ENCODE measurements around the gene RNASE4. TPM values are rescaled to one million over a fixed set of nuclear protein-coding genes. Genes with fewer than 3 reads are reported as not detected.

Gene RNASE4
- total RNA-seq, 6 donors from 2014 or later = 14.7 to 108 (median 26.7) TPM

DNA sequence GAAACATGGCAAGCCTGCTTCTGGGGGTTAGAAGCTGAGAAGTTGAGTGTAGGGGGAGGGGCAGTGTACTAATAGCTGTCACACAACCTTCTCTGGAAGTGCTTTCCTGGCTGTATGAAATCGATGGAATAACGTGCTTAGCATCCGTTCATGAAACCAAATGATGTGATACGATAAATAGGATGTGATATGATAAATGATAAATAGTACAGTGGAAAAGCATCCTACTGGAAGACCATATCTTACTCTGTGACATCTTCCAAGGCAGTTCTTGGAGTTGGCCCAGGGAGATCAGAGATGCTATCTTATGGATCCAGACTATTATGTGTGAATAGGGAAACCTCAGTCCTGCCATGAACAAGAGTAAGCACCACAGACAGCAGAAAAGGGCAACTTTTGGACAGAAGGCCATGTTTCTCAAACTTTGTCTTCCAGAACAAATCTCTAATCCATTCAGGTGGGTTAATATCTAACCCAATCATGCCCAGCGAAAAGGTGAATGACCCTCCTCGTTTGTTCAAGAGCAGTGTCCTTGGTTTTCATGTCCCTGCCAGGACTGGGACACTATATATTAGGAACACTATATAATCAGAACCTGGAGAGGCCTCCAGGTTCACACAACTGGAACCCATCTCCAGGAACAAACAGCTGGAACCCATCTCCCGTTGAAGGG is 3.9 kb downstream of the RNASE4 start, which contains the start of gene ANG:
Gene ANG, plus strand, starts transcription at position 598 of the 673 bp plus-strand sequence. CDS start 4,801 bp downstream, outside the sequence.
- 75 to 80% methylated on average over 7 of the region's 7 CpGs for WGBS, 2 donors
- TF ChIP-seq EP300 (IDR thresholded peaks at IDR 0.05) (no peak), POLR2AphosphoS5 (IDR thresholded peaks at IDR 0.05) (no peak), POLR2A (IDR thresholded peaks at IDR 0.05) (no peak)
- TF ChIP-seq, protein P1, sequence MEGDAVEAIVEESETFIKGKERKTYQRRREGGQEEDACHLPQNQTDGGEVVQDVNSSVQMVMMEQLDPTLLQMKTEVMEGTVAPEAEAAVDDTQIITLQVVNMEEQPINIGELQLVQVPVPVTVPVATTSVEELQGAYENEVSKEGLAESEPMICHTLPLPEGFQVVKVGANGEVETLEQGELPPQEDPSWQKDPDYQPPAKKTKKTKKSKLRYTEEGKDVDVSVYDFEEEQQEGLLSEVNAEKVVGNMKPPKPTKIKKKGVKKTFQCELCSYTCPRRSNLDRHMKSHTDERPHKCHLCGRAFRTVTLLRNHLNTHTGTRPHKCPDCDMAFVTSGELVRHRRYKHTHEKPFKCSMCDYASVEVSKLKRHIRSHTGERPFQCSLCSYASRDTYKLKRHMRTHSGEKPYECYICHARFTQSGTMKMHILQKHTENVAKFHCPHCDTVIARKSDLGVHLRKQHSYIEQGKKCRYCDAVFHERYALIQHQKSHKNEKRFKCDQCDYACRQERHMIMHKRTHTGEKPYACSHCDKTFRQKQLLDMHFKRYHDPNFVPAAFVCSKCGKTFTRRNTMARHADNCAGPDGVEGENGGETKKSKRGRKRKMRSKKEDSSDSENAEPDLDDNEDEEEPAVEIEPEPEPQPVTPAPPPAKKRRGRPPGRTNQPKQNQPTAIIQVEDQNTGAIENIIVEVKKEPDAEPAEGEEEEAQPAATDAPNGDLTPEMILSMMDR (IDR thresholded peaks at IDR 0.05) = no peak
- H3K9me3 ChIP-seq = no peaks in the 10 kb centered on the region
- no peak within 1 kb of the TSS for H3K4me3 ChIP-seq
- ATAC-seq (ENCODE audit: low FRiP score in 2 of 2) = no peak
- H3K27ac ChIP-seq = no peak within 1 kb of the TSS
- DNase-seq = no peak
- H3K36me3 ChIP-seq = no peaks in the 10 kb centered on the region
- peaks cover 17 to 34% (median 27%) of the 10 kb centered on the region in 4 donors for H3K4me1 ChIP-seq
- H3K27me3 ChIP-seq = no peaks in the 10 kb centered on the region

DNA sequence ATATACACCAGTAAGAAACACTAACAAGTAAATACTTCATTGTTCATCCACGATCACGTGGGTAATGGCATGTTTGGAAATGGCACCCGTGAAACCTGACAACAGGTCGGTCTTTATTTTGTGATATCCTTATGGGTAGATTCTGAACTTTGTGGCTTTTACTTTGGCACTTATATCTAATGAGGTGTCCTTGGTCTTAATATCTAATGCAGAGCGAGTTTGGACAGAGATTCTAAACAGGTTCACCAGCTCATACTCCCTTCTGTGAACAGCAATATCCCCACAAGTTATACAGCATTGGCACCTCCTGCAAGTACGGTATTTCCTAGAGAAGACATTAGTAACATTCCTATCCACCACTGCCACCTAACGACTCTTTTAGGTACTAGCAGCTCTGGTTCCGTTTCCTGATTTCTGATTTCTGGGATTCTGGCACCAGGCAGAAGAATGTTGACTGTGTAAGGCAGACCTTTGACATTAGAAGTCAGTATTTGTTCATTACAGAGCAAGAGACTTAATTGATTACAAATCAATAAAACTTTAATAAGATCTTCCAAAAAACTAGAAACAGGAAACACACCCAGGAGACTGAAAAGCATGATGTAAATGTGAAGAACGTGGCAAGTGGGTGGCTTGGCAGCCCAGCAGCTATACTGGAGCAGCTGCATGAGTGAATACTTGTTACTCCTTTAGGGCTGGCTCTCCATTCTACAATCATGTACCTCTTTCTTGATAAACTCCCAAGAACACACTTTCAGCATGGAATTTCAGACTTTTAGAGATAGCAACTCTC is 6.7 kb downstream of the RNASE4 start:
- H3K4me3 ChIP-seq = no peak overlapping the region
- no peaks in the 10 kb centered on the region for H3K27me3 ChIP-seq
- peaks cover 10 to 21% (median 14%) of the 10 kb centered on the region in 4 donors for H3K4me1 ChIP-seq
- no peak for TF ChIP-seq POLR2A (IDR thresholded peaks at IDR 0.05)
- TF ChIP-seq, protein P1 (IDR thresholded peaks at IDR 0.05) = peak; percentile 80 to 91 (median 86)
- ATAC-seq (ENCODE audit: low FRiP score in 2 of 2) = peak; percentile 87 to 94
- H3K27ac ChIP-seq = no peak overlapping the region
- no peak for DNase-seq
- 26 to 27% methylated on average over 9 of the region's 9 CpGs for WGBS, 2 donors
- H3K9me3 ChIP-seq = no peaks in the 10 kb centered on the region
- H3K36me3 ChIP-seq = peaks cover 0 to 20% (median 0%) of the 10 kb centered on the region in 4 donors

DNA sequence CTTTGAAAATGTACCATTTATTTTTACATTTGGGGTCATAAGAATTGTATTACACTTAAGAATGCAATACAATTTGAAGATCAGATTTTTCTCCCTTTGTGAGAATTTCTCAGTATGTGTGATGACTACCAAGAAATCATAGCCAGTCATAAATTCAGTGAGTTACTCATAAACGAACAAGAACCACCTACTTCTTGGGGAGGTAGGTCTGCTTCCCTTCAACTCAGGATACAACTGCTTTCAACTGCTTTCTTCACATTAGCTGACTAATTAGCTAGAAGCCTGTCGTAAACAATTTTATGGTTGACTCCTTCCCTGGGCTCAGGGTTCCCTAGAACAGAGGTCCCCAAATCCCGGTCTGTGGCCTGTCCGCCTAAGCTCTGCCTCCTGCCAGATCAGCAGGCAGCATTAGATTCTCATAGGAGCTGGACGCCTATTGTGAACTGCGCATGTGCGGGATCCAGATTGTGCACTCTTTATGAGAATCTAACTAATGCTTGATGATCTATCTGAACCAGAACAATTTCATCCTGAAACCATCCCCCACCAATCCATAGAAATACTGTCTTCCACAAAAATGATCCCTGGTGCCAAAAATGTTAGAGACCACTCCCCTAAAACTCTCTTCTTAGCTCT is 7.9 kb downstream of the RNASE4 start:
- WGBS, 2 donors = 90 to 91% methylated on average over 7 of the region's 7 CpGs
- H3K4me1 ChIP-seq = peaks cover under 1 to 9% (median 6%) of the 10 kb centered on the region in 4 donors
- DNase-seq (no peak), ATAC-seq (ENCODE audit: low FRiP score in 2 of 2) (no peak)
- no peak overlapping the region for H3K4me3 ChIP-seq
- no peak for TF ChIP-seq POLR2A (IDR thresholded peaks at IDR 0.05)
- TF ChIP-seq, protein P1 (IDR thresholded peaks at IDR 0.05) = no peak
- TF ChIP-seq POLR2AphosphoS5 (IDR thresholded peaks at IDR 0.05) = no peak
- no peak for TF ChIP-seq EP300 (IDR thresholded peaks at IDR 0.05)
- H3K9me3 ChIP-seq = no peaks in the 10 kb centered on the region
- peaks cover 0 to 20% (median 0%) of the 10 kb centered on the region in 4 donors for H3K36me3 ChIP-seq
- no peak overlapping the region for H3K27ac ChIP-seq
- no peaks in the 10 kb centered on the region for H3K27me3 ChIP-seq

DNA sequence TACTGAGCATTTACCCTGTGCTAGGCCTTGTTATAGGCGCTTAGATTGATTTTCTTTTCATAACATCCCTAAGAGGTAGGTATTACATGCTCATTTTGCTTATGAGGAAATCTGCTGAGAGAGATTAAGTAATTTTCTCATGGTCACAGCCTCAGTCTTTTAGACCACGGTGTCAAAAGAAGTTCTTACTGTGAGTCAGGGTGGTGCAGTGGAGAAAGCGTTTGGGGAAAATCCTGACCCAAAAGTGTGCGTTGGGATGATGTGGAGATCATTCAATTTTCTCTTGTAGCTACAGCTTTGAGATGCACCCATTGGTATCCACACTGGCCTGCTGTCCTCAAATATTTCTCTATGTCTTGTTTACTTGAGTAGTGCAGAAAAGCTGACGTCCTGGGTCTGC is 12.4 kb downstream of the RNASE4 start:
- no peak for ATAC-seq (ENCODE audit: low FRiP score in 2 of 2)
- Histone ChIP-seq H3K27ac (no peak overlapping the region), H3K36me3 (peaks cover 0 to 29% (median 0%) of the 10 kb centered on the region in 4 donors), H3K27me3 (no peaks in the 10 kb centered on the region), H3K9me3 (no peaks in the 10 kb centered on the region), H3K4me1 (peaks cover 6 to 15% (median 8%) of the 10 kb centered on the region in 4 donors), H3K4me3 (no peak overlapping the region)
- DNase-seq = no peak
- no peak for TF ChIP-seq POLR2A (IDR thresholded peaks at IDR 0.05)
- TF ChIP-seq EP300 (IDR thresholded peaks at IDR 0.05) = no peak
- no peak for TF ChIP-seq POLR2AphosphoS5 (IDR thresholded peaks at IDR 0.05)
- TF ChIP-seq, protein P1 (IDR thresholded peaks at IDR 0.05) = no peak
- 84 to 85% methylated on average over 5 of the region's 5 CpGs for WGBS, 2 donors

All from upper lobe of left lung (tissue), 6 donors.